GM19035 (cell line): ENCODE data around the gene TAGLN.
A peak's percentile ranks its signal among the peaks of the same experiment; 100 is the strongest.

Experiments used
- ATAC-seq: cut with Tn5 transposase; IDR thresholded peaks from one replicate; pipeline ENCODE4 v1.9.1; 2021; ENCODE audit not compliant: unreplicated experiment

Gene TAGLN

GRCh38 chr11:117229931-117230285, 30.7 kb downstream of the TAGLN start:
- ATAC-seq, result no peak

DNA sequence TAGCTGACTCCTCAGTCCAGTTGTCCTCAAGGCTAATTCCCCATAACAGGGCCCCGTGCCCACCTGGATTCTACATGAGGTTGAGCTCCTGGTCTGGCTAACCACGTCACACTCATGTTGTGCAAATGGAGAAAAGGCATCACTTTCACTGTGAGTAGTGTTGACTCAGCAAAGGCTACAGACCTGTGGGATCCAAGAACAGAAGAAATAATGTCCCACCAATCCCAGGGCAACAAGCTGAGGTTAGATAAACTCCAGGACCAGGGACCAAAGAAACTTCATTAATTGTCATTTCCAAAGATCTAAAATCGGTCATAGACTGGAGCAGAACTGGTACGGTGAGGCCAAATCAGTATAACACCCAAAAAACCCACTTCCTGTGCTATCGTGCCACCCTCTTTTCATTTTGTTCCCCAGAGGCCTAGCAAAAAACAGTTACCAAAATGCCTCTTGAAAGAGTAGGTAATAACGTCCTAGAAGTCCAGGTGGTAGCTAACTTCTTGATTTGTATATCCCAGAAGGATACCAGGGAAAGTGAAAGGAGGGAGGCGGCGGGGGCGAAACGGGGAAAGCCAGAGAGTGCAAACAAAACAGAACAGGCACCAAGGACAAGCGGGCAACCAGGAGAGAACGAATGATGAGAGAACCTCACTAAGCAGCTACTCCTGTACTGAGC, 31.3 kb downstream of the TAGLN start:
- ATAC-seq, result no peak

DNA sequence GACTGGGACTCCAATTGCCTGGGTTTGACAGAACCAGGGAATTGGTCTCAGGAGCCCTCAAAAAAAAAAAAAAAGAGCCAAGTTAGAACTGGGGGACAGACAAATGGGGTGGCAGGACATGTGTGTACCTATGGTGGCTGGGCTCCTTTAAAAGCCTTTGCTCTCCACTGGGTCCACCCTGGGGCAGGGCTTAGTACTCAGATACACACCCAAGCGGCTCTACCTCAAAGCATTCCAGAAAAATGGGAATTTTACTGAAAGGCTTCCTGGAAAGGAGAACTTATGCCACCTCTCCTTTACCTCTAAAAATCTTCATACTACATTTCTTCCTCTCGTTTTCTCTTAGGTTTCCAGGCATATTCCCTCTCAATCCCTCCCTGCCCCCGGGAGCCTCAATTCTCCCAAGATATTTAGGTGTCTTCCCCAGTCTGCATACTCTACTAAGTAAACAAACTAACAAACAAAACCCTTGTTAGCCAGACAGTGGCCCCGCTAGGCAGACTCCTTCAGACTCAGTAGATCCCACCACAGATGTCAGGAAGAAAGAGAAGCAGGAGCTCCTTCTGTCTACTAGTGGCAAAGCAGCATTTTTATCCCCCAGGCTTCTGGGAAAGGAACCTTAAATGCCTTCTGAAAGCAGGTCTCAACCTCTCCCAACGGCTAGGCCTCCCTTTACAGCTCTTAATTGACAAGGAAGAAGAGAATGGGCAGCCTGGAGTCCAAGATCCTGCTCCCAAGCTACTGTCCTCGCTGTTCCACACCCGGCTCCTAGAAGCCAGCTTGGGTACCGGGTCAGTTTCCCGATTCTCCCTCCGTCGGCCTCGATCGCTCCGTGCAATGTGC, 32.0 kb downstream of the TAGLN start:
- ATAC-seq, result no peak

GRCh38 chr11:117231842-117232091, 32.6 kb downstream of the TAGLN start, which contains the start of gene PCSK7:
TSS of gene PCSK7 (minus strand) at chr11:117232073. CDS start at chr11:117229844, 2,229 bp downstream.
- no peak for ATAC-seq

GRCh38 chr11:117232092-117232878, 33.1 kb downstream of the TAGLN start, which contains the start of gene RNF214:
TSS of gene RNF214 (plus strand) at chr11:117232671. CDS start at chr11:117234273, 1,602 bp downstream.
- ATAC-seq, result peak; percentile 74

- ATAC-seq, result no peak
Observed at GRCh38 chr11:117232911-117233409, 33.8 kb downstream of the TAGLN start.

GRCh38 chr11:117238221-117238620, 39.1 kb downstream of the TAGLN start:
- ATAC-seq, result no peak

- no peak for ATAC-seq
Observed at GRCh38 chr11:117239295-117239694, 40.1 kb downstream of the TAGLN start.

DNA sequence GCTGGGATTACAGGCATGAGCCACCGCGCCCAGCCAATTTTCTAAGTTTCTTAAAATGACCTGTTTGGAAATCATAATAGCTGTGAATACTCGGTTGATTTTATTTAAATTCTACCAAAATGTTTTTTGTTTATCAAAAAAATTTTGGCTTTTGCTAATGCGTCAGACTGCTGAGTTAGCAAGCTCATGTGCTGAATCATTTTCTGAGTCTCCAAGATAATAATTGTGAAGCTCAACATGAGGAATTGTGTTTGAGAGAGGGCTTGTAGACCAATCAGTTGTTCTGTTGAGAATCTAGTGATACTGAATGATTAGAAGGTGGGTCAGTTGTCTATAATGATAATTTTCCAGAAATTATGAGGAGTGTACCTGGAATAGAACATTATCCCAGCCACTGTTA, 49.2 kb downstream of the TAGLN start:
- ATAC-seq, result no peak

DNA sequence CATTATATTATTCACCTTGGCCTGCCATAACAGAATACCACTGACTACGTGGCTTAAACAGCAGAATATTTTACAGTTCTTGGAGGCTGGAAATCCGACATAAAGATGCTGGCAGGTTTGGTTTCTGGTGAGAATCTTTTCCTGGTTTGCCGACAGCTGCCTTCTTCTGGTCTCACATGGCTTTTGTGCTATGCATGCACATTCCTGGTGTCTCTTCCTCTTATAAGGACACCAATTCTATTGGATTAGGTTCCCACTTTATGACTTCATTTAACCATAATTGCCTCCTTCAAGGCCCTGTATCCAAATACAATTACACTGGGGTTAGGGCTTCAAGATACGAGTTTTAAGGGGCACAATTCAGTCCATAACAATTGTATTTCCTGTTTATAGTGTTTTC, 50.4 kb downstream of the TAGLN start:
- ATAC-seq, result no peak

GRCh38 chr11:117251506-117251905, 52.3 kb downstream of the TAGLN start:
- no peak for ATAC-seq

DNA sequence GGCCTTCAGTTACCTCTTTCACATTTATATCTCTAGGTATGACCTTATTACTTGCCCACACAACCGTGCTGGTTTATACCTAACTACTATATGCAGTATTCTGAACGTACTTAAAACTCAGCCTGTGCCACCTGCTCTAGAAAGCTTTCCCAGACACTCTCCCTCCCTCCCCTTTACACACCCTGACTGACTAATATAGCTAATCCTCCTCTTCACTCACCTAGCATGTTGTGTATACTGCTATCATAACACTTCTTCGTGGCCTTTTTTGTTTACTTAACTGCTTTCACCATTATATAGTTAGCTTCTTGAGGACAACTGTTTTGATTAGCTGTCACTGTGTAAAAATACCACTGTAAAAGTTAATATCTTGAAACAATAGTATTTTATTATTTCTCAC, 56.8 kb downstream of the TAGLN start:
- ATAC-seq, result no peak

GRCh38 chr11:117256573-117256972, 57.4 kb downstream of the TAGLN start:
- ATAC-seq, result no peak
